Measurements from ENCODE around the gene GANC. TPM values are rescaled to one million over a fixed set of nuclear protein-coding genes. Genes with fewer than 3 reads are reported as not detected.
A peak's percentile ranks its signal among the peaks of the same experiment; 100 is the strongest.

The GANC gene
- polyA plus RNA-seq, 3 donors, result 14.5 to 24.4 (median 21.1) TPM

- Histone ChIP-seq H3K4me3 (replicated peaks in 1 of 3; ENCODE audit: low read depth in 2 of 3, low read length in 3 of 3) (no peak overlapping the region), H3K27ac (ENCODE audit: low read depth in 1 of 2, low read length in 2 of 2) (no peak overlapping the region), H4K20me1 (ENCODE audit: insufficient read depth, low read length) (peaks cover 24% of the 10 kb centered on the region), H3K9ac (ENCODE audit: insufficient read depth, low read length, poor library complexity, severe bottlenecking) (no peak overlapping the region), H3K36me3 (replicated peaks in 1 of 2; ENCODE audit: control insufficient read depth in 1 of 2, insufficient read depth in 2 of 2, low read length in 2 of 2) (peaks cover 70 to 81% of the 10 kb centered on the region in 2 donors), H3K9me3 (replicated peaks in 1 of 2; ENCODE audit: control insufficient read depth in 1 of 2, insufficient read depth in 1 of 2, low read length in 2 of 2) (no peaks in the 10 kb centered on the region), H3K27me3 (ENCODE audit: control insufficient read depth in 2 of 2, insufficient read depth in 2 of 2, low read length in 2 of 2) (no peaks in the 10 kb centered on the region), H3K4me2 (replicated peaks; ENCODE audit: extremely low read depth, low read length, poor library complexity, severe bottlenecking) (no peak overlapping the region), H2AFZ (ENCODE audit: insufficient read depth, low read depth, low read length, poor library complexity, severe bottlenecking) (no peak overlapping the region), H3K4me1 (ENCODE audit: control insufficient read depth in 1 of 2, insufficient read depth in 2 of 2, low read length in 2 of 2) (no peaks in the 10 kb centered on the region), H3K79me2 (ENCODE audit: insufficient read depth, low read length) (peaks cover 10% of the 10 kb centered on the region)
- H3K36me3 Mint-ChIP-seq, result peaks cover 48 to 73% of the 10 kb centered on the region in 2 donors
- no peaks in the 10 kb centered on the region for H3K27me3 Mint-ChIP-seq (ENCODE audit: low read depth in 3 of 3)
- H3K4me1 Mint-ChIP-seq, result no peaks in the 10 kb centered on the region
- intact Hi-C loops (cut with micrococcal nuclease), result no loop called here
- no CpG with 5 or more reads among the region's 1 CpG for WGBS (ENCODE audit: insufficient coverage)
- H3K9me3 Mint-ChIP-seq, result no peaks in the 10 kb centered on the region
- H3K27ac Mint-ChIP-seq, result no peak overlapping the region
- no peak for DNase-seq
- no peak for TF ChIP-seq CTCF (IDR thresholded peaks at IDR 0.05)
- H3K4me3 Mint-ChIP-seq, result no peak overlapping the region
Measured at GRCh38 chr15:42240823-42241222, 32.2 kb upstream of the GANC start.

DNA sequence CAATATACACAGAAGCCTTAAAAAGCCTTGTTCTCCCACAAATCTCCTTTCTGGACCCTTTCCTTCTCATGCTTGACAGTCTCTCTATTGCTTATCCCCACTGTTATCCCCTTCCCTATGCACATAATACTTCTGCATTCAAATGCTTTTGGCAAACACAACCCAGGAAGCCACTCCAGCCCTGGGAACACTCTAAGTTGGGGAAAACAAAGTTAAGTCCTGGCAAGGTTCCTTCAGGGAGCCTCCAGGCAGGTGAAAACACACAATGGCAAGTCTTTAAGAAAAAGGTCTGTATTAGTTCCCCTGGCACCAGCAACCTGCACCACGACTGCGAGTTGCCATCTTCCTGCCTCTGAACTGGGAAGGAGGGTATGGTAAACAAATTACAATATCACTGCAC is 19.7 kb upstream of the GANC start:
- Histone ChIP-seq H2AFZ (ENCODE audit: insufficient read depth, low read depth, low read length, poor library complexity, severe bottlenecking) (no peak overlapping the region), H3K4me1 (ENCODE audit: control insufficient read depth in 1 of 2, insufficient read depth in 2 of 2, low read length in 2 of 2) (no peaks in the 10 kb centered on the region), H3K27me3 (ENCODE audit: control insufficient read depth in 2 of 2, insufficient read depth in 2 of 2, low read length in 2 of 2) (no peaks in the 10 kb centered on the region), H3K27ac (ENCODE audit: low read depth in 1 of 2, low read length in 2 of 2) (no peak overlapping the region), H3K36me3 (replicated peaks in 1 of 2; ENCODE audit: control insufficient read depth in 1 of 2, insufficient read depth in 2 of 2, low read length in 2 of 2) (peaks cover 39 to 68% of the 10 kb centered on the region in 2 donors), H4K20me1 (ENCODE audit: insufficient read depth, low read length) (peaks cover 13% of the 10 kb centered on the region), H3K4me3 (replicated peaks in 1 of 3; ENCODE audit: low read depth in 2 of 3, low read length in 3 of 3) (no peak overlapping the region), H3K4me2 (replicated peaks; ENCODE audit: extremely low read depth, low read length, poor library complexity, severe bottlenecking) (no peak overlapping the region), H3K9ac (ENCODE audit: insufficient read depth, low read length, poor library complexity, severe bottlenecking) (no peak overlapping the region), H3K9me3 (replicated peaks in 1 of 2; ENCODE audit: control insufficient read depth in 1 of 2, insufficient read depth in 1 of 2, low read length in 2 of 2) (peaks cover 7 to 8% of the 10 kb centered on the region in 2 donors), H3K79me2 (ENCODE audit: insufficient read depth, low read length) (peaks cover 5% of the 10 kb centered on the region)
- intact Hi-C loops (cut with micrococcal nuclease), result no loop called here
- WGBS (ENCODE audit: insufficient coverage), result no CpG with 5 or more reads among the region's 2 CpGs
- H3K36me3 Mint-ChIP-seq, result peaks cover 46 to 65% of the 10 kb centered on the region in 2 donors
- H3K9me3 Mint-ChIP-seq, result peaks cover 10 to 22% (median 17%) of the 10 kb centered on the region in 7 donors
- no peak overlapping the region for H3K4me3 Mint-ChIP-seq
- no peak for TF ChIP-seq CTCF (IDR thresholded peaks at IDR 0.05)
- peaks cover 0 to 5% (median 0%) of the 10 kb centered on the region in 3 donors for H3K27me3 Mint-ChIP-seq (ENCODE audit: low read depth in 3 of 3)
- H3K27ac Mint-ChIP-seq, result peak overlapping the region in 1 of 7 donors; percentile 60
- no peaks in the 10 kb centered on the region for H3K4me1 Mint-ChIP-seq
- DNase-seq, result no peak

All from CD14-positive monocyte (primary cell).